Head of caudate nucleus (tissue), 42 donors: Measurements from ENCODE around the gene C1orf159.
A peak's percentile ranks its signal among the peaks of the same experiment; 100 is the strongest.

Experiments
- DNase-seq, 42 donors: peaks; one replicate each; pipeline versions ENCODE4 v3.0.0 to v3.0.0-alpha.2; 2020 to 2021; ENCODE audit warnings: mixed read lengths in 7 of 42
- intact Hi-C: fragments of 100-400 bp; cut with DNase I; formaldehyde crosslinking; loops from one replicate; pipeline ENCODE4 v1.15.0; 2022

Gene C1orf159

DNA sequence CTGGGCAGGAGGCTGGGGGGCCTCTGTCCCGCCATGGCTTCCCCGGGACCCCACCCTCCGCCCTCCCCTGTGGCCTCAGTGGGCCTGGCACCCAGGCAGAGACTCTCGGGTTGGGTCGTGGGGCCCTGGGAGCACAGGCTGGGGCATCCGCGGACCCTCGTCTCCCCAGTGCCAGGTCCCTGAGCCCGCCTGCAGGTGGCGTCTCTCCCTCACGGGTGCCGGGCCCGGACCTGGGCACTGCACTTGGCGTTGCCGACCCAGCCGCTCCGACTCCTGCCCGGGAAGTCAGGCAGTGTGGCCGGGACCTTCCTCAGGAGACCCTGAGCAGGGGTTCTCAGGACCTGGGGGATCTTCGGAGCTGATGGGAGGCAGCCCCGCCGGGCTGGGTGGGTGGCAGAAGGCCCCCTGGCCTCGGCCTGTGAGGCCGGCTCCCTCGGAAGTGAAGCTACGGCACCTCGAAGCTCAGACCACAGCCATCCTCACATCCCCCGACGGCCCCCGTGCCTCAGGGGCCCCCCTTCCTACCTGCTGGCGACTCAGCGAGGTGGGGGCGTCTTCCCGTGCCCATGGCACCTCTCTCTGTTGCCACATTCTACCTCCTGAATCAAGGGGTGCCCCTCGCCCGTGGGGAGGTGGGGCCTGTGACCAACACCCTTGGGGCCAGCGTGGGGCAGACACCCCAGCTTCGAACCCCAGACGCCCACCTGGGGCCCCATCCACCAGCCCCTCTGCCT lies 6.4 kb upstream of the C1orf159 start:
- DNase-seq = peak; percentile 63 to 94 (median 87)
- intact Hi-C loops = loop anchor here (5.0 kb wide), 1 partner anchor 130 kb away; no protein-coding TSS in a partner anchor

DNA sequence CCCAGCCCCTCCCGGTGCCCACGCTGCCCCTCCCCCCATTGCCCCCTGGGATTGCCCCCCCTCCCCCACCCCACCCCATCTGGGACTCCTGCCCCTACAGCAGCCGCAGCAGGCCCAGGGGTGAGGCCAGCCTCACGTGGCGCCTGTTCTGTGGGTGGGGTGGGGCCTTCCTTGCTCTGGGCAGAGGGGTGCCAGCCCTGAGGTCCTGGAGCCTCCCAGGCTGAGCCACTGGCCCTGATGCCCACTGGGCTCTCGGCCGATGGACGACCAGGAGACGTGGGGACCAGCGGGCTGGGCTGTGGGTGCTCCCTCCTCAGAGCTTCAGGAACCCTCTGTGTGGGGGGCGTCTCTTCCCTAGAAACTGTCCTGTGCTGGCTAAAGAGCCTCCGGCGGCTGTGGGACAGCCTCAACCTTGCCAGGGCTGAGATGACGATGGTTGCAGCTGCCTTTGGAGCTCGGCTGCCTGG lies 5.8 kb upstream of the C1orf159 start:
- no peak for DNase-seq
- intact Hi-C loops = loop anchor here (5.0 kb wide), 1 partner anchor 131 kb away; no protein-coding TSS in a partner anchor

DNA sequence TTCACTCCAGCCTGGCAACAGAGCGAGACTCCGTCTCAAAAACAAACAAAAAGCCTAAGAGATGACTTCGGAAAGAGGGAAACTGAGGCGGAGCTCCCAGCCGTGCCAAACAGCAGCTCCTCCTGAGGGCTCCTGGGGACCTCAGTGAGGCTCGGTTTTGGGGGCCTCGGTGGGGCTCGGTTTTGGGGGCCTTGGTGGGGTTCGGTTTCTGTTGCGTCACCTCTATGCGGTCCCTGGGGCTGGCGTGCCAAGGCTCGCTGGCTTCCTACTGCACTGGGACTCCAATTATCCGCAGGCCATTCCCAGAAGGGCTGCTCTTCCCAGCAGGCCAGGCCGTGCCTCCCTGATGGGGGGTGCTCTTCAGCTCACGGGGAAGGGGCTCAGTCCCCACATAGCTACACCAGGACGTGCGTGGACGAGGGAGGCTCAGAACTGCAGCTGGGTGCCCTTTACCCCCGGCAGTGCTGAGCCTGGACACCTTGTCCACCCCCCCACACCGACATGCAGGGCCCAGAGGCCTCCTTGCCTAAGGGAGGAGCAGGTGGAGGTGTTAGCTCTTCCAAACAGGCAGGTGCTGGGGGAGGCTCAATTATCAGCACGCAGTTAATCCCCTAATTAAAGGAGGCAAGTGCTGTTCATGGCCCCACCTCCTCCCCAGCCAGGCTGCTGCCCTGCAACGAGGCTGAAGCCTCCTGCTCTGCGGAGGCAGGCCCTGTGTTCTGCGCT lies 5.1 kb upstream of the C1orf159 start:
- intact Hi-C loops = loop anchor here (5.0 kb wide), 1 partner anchor 131 kb away; no protein-coding TSS in a partner anchor
- no peak for DNase-seq

DNA sequence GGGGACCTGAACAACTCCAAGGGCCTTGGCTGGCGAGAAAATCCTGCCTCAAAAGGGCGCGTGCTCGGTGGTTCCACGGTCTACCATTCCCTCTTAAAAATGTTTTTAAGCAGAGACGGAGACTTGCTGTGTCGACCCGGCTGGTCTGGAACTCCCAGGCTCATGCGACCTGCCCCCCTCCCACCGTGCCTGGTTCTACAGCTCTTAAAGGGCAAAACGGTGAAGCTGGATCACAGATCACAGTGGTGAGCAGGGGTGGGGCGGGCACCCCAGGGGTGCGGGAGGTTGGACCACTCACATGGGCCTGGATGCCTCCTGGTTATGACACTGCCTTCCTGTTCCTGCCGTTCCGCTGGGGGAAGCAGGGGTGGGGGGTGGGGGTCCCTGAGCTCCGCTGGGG lies 4.2 kb upstream of the C1orf159 start:
- intact Hi-C loops = loop anchor here (5.0 kb wide), 1 partner anchor 132 kb away; no protein-coding TSS in a partner anchor
- no peak for DNase-seq

DNA sequence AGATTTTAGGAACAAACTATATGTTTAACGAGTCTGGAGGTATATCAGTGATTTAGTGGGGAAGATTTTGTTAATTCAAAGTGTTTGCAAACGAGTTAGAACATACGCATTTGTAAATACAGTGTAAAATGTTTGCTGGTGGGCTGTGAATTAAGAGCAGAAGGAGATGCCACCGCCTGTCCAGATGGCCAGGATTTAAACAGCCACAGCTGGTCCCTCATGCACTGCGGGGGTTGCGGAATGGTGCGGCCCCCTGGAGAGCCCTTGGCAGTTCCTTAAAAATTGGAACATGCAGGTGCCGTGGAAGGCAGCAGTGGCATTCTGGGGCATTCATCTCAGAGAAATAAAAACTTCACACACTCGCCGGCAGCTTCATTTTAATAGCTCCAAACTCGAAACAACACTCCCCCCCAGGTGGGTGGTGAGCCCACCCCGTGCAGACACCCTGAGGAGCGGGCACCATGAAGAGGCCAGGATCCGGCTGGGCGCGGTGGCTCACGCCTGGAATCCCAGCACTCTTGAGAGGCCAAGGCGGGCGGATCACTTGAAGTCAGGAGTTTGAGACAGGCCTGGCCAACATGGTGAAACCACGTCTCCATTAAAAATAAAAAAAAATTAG lies 3.5 kb upstream of the C1orf159 start:
- intact Hi-C loops = loop anchor here (5.0 to 10.0 kb wide), 2 partner anchors 85 to 113 kb away; partner anchors contain the start of genes B3GALT6 and SDF4
- DNase-seq = no peak

DNA sequence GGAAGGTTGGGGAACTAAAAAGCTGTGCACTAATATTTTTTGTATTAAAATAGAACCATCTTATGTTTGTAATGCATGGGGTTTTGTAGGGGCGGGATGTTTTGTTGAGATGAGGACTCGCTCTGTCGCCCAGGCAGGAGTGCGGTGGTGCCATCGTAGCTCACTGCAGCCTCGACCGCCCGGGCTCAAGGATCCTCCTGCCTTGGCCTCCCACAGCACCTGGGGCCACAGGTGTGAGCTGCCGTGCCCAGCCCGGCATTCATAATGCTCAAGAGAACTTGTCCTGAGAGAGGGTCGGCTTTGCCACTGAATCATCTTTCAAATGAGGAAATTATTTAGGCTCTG lies 3.0 kb upstream of the C1orf159 start:
- DNase-seq = no peak
- intact Hi-C loops = loop anchor here (5.0 to 10.0 kb wide), 2 partner anchors 84 to 113 kb away; partner anchors contain the start of genes B3GALT6 and SDF4

DNA sequence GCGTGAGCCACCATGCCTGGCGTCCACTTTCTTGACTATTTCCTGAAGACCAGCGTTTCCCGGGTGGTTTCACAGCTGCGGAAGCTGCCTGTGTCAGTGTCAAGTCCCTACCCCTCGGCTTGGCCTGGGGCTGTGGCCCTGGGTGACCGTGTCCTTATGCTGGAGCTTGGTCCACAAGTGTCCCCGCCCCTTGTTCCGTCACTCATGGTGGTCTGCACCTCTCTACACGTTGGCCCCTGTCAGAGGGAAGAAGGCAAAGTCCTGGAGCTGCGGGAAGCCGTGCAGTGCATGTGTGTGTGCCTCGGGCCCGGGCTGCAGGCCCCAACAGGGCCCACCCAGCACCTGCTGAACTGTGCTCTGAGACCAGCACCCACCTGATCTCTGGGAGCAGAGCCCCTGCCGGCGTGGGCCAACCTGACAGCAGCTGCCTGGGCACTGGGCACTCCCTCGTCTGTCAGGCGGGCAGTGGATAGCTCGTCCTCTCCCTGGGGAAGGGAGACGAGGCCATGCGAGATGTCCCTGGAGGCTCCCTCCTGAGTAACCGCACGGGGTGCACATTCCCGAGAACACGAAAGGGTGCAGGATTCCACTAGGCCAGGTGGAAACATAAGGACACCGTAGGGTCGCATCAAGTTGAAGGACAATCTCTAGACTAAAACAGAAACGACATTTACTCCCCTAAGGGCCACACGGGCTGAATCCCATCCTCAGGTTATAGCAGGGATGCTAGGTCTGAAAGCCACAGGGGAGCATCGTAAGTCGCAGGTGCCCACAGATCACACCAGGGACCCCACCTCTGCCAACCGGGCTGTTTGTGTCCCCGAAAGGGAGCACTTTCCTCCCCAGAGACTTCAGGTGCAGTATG lies 2.4 kb upstream of the C1orf159 start:
- intact Hi-C loops = loop anchor here (5.0 to 10.0 kb wide), 2 partner anchors 83 to 114 kb away; partner anchors contain the start of genes B3GALT6 and SDF4
- no peak for DNase-seq

DNA sequence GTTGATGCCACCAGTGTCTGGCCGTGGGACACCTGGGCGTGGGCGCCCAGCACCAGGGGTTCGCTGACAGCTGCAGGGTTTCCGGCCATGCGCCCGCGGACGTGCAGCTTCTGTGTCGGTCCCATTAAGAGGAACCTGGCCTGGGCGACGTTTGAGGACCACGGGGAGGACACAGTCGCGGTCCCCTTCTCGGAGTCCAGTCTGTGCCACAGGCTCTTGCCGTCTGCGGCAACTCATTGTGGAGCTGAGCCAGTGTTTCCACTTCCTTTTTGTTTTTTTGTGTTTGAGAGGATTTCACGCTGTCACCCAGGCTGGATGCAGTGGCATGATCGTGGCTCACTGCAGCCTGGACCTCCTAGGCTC lies 1.6 kb upstream of the C1orf159 start:
- intact Hi-C loops = loop anchor here (5.0 to 10.0 kb wide), 2 partner anchors 83 to 115 kb away; partner anchors contain the start of genes B3GALT6 and SDF4

DNA sequence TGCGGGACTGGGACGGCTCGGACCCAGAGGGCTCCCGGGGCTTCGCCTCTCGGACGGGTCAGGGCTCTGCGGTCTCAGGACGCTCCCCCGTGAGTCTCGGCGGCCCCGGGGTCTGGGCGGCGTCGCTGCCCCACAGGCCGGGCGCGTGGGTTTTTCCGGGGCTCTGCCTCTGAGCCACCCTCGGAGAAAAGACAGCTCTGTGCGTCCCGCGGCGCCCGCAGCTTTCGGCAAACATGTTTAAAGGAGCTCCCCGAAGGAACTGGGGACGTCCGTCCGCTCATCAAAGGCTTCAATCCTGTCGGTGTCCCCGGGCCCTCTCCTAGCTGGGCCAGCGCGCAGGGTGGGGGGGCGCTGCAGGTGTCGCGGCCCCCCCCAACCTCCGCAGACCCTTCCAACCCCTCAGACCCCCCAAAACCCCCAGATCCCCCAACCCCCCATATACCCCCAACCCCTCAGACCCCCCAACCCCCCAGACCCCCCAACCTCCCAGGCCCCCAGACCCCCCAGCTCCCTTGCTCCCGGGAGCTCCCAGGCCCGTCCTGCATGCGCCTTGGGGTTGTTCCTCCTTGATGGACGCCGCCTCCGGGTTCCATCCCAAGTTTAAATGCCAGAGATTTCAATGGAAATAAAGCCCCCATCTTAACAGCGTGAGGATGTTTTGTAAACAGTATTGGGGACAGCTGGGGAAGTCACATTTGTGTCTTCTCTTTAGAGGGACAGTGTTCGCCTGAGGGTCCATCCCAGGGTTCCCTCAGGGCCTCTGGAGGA lies 996 bp upstream of the C1orf159 start:
- intact Hi-C loops = loop anchor here (5.0 to 10.0 kb wide), 2 partner anchors 82 to 115 kb away; partner anchors contain the start of genes B3GALT6 and SDF4
- DNase-seq = peak in 8 of 42 donors; percentile 9 to 49 (median 26)

More for the DNA sequence above, 1.6 kb upstream of the C1orf159 start:
- DNase-seq = no peak

DNA sequence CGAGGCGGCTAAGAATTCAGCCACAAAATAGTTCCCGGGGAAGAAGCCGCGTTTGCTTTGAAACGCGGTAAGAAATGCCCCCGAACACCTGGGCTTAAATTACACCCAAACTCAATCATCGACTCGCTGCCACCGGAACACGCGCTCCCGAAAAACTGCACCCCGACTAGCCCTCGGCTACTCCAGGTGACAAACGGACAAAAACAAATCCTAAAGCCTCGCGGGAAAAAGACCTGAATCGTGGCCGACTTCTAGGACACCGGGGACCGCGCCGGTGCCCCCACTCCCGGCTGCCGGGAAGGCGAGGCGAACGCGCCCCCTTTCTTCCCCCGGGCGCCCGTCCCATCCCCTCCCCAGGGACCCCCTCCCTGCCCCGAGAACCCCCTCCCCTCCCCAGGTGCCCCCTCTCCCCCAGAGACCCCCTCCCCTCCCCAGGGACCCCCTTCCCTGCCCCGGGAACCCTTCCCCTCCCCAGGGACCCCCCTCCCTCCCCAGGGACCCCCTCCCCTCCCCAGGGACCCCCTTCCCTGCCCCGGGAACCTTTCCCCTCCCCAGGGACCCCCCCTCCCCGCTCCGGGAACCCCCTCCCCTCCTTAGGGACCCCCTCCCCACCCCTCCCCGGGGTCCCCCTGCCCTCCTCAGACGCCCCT lies 628 bp downstream of the C1orf159 start:
- no peak for DNase-seq
- intact Hi-C loops = loop anchor here (5.0 to 10.0 kb wide), 2 partner anchors 80 to 117 kb away; partner anchors contain the start of genes B3GALT6 and SDF4

DNA sequence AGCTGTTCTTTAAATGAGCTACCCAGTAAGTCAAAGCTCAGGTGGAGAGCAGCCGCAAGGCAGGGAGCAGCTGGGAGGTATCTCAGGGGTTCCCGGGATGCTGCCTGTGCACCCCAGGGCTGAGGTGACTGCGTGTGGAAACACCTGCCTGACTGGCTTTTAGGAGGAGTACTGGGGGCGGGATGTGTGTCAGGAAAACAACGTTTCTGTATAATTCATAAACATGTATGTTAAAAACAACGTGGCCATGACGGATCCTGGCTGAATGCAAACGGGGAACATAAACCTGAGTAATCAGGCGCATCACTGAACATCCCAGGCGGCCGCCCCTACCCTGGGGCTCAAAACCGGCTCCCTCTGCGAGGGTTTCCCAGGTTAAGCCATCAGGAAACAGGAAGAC lies 1.5 kb downstream of the C1orf159 start:
- intact Hi-C loops = loop anchor here (10.0 kb wide), 1 partner anchor 80 kb away; no protein-coding TSS in a partner anchor
- no peak for DNase-seq

DNA sequence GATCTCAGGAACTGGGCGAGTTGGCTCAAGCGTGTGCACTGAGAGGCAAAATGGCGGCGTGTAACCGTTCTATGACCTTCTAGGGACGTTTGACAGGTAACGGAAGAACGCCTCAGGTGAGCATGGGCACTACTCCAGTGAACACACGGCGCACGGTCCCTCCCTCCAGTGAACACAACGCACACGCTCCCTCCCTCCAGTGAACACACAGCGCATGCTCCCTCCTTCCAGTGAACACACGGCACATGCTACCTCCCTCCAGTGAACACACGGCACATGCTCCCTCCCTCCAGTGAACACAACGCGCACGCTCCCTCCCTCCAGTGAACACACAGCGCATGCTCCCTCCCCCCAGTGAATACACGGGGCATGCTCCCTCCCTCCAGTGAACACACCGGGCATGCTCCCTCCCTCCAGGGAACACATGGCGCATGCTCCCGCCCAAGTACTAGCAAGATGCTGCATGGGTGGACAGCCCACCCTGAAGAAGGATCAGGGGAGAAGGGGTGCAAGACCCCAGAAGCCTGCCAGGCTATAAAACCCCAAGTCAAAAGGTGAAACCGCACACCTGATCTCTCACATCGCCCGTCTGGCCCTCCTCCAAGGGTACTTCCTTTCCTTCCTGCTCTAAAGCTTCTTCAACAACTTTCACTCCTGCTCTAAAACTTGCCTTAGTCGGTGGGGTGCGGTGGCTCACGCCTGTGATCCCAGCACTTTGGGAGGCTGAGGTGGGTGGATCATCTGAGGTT lies 3.5 kb downstream of the C1orf159 start:
- intact Hi-C loops = loop anchor here (10.0 kb wide), 1 partner anchor 78 kb away; no protein-coding TSS in a partner anchor
- DNase-seq = no peak

DNA sequence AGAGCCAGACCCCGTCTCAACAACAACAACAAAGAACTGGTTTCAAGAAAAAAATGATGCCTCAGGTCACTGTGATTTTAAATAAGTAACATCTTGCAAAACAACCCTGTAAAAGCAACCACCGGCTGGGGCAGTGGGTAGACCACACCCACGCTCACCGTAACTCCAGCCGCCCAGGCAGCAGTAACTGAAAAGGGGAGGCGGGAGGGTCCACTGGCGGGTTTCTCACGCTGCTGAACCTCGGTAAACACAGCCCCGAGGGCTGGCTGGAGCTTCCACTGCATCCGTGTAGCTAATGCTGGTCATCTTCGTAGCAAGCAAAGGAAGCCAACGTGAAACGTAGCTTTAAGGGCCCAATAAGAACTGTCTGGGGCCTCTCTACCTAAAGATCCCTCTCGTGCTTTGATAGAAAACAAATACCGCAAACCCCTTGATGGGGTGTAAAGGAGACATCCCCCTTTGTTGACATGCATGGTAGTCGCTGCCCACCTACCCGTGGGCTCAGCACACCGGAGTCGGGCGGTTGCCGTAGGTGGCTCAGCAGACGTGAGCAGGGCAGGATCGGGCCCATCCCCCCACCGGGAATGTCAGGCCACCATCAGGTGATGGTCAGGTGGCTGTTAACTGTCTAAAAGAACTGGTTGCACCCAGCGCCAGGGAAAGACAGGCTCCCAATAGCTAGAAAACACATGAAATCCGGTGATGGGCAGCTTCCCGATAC lies 4.2 kb downstream of the C1orf159 start:
- intact Hi-C loops = loop anchor here (10.0 kb wide), 1 partner anchor 77 kb away; no protein-coding TSS in a partner anchor
- no peak for DNase-seq

DNA sequence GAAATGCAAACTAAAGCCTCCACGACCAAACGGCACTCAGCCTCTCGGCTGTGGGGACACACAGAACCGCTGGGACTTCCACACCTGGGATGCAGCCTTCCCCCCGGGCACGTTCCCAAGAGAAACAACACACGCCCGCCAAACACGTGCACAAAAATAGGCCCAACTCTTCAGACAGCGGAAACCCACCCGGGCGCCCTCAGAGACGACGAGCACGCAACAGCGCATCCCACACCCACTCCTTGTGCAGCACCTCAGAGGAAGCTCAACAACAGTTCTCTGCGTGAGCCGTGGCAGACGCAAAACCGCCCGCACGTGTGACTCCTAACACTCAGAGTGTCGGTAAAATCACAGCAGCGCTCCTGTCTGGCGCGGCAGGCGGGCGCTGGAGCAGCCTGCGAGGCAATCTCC lies 5.3 kb downstream of the C1orf159 start:
- intact Hi-C loops = loop anchor here (10.0 kb wide), 1 partner anchor 76 kb away; no protein-coding TSS in a partner anchor
- peak in 34 of 42 donors; percentile 21 to 75 (median 54) for DNase-seq

DNA sequence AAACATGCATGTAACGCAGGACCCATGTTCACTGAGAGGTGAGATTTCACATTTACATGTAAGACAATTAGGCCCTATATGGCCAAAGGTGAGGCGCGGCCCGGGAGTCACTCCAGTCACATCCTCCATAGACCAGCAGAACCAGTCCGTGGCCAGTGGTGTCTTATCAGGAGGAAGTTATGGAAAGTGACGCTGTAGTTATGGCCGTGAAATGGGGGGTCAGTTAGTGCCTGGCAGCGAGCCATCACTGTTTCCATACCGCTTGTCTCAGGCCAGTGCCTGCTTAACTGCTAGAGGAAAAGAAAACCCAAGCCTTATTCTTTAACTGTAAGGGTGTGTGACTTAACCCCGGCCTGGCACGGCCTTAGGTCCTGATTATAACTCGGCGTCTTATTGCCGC lies 6.1 kb downstream of the C1orf159 start:
- intact Hi-C loops = loop anchor here (10.0 kb wide), 1 partner anchor 75 kb away; no protein-coding TSS in a partner anchor
- DNase-seq = no peak
